ENCODE data around the gene PLD5. TPM values are rescaled to one million over a fixed set of nuclear protein-coding genes. Genes with fewer than 3 reads are reported as not detected.

PLD5 gene
- total and polyA plus RNA-seq, 2 donors (not counting 3 experiments of a cell fraction or from before 2014, with no cell fraction given) = not detected

GRCh38 chr1:242140836-242141235 lies 383.7 kb downstream of the PLD5 start:
- CTCF ChIA-PET = no interaction called here
- no peaks in the 10 kb centered on the region for H3K4me1 ChIP-seq (ENCODE audit: control insufficient read depth, extremely low read depth, insufficient read depth, low read length)
- TF ChIP-seq POLR2AphosphoS5 (IDR thresholded peaks at IDR 0.05; ENCODE audit: insufficient read depth, low read depth, low read length) (no peak), MAX (IDR thresholded peaks at IDR 0.05; ENCODE audit: insufficient read depth, insufficient read length) (no peak), GATA2 (IDR thresholded peaks at IDR 0.05; ENCODE audit: insufficient read depth, insufficient read length, low read depth, low read length) (no peak), POLR2A (IDR thresholded peaks at IDR 0.05; ENCODE audit: low read depth, low read length) (no peak)
- no peaks in the 10 kb centered on the region for H3K79me2 ChIP-seq (ENCODE audit: control insufficient read depth, insufficient read depth, low read length)
- no peaks in the 10 kb centered on the region for H3K27me3 ChIP-seq (ENCODE audit: control insufficient read depth in 2 of 2, insufficient read depth in 2 of 2, low read length in 2 of 2)
- FAIRE-seq (no peak), DNase-seq (ENCODE audit: low read depth, low spot score) (no peak)
- no peak overlapping the region for H2AFZ ChIP-seq (ENCODE audit: low read depth, low read length)
- no peak overlapping the region for H3K4me3 ChIP-seq (replicated peaks in 1 of 3; ENCODE audit: insufficient read depth in 1 of 3, low read depth in 1 of 3, low read length in 3 of 3)
- no peaks in the 10 kb centered on the region for H3K36me3 ChIP-seq (ENCODE audit: control insufficient read depth in 2 of 2, extremely low read depth in 1 of 2, insufficient read depth in 2 of 2, low read length in 2 of 2)
- H3K4me2 ChIP-seq (ENCODE audit: insufficient read depth, low read length) = no peak overlapping the region
- no peaks in the 10 kb centered on the region for H4K20me1 ChIP-seq (replicated peaks; ENCODE audit: control insufficient read depth, extremely low read depth, insufficient read depth, low read length)
- POLR2A ChIA-PET = no interaction called here
- intact Hi-C loops (cut with micrococcal nuclease) = no loop called here
- H3K9me1 ChIP-seq (replicated peaks; ENCODE audit: control insufficient read depth, extremely low read depth, insufficient read depth, low read length) = no peaks in the 10 kb centered on the region
- no TSS peak for BruUV-seq (replicated peaks)
- no peak overlapping the region for H3K9ac ChIP-seq (replicated peaks; ENCODE audit: extremely low read depth, insufficient read depth, low read length)
- H3K9me3 ChIP-seq (replicated peaks; ENCODE audit: control insufficient read depth, insufficient read depth, low read length) = no peaks in the 10 kb centered on the region
- no peak overlapping the region for H3K27ac ChIP-seq (ENCODE audit: insufficient read depth, low read depth, low read length)
- dilution Hi-C loops (cut with MboI; ENCODE audit: extremely low pct_ligation_motif_present, low sequenced_read_pairs) = no loop called here

GRCh38 chr1:242139986-242140385 lies 384.5 kb downstream of the PLD5 start:
- TF ChIP-seq JUN (IDR thresholded peaks at IDR 0.05; ENCODE audit: borderline replicate concordance, insufficient read depth, insufficient read length, low read depth) = no peak
- no peak for TF ChIP-seq FOS (IDR thresholded peaks at IDR 0.05; ENCODE audit: borderline replicate concordance, insufficient read depth, low read length)
- TF ChIP-seq POLR2A (IDR thresholded peaks at IDR 0.05; ENCODE audit: low read depth, low read length) = no peak
- no peak for TF ChIP-seq MYC (IDR thresholded peaks at IDR 0.05; ENCODE audit: low read depth, low read length)
- no peak for TF ChIP-seq MAX (IDR thresholded peaks at IDR 0.05; ENCODE audit: insufficient read depth, insufficient read length)
- H3K79me2 ChIP-seq (ENCODE audit: control insufficient read depth, insufficient read depth, low read length) = no peaks in the 10 kb centered on the region
- POLR2A ChIA-PET = no interaction called here

More at GRCh38 chr1:242139986-242140385, 384.5 kb downstream of the PLD5 start:
- Histone ChIP-seq H3K27ac (ENCODE audit: insufficient read depth, low read depth, low read length) (no peak overlapping the region), H4K20me1 (replicated peaks; ENCODE audit: control insufficient read depth, extremely low read depth, insufficient read depth, low read length) (no peaks in the 10 kb centered on the region), H2AFZ (ENCODE audit: low read depth, low read length) (no peak overlapping the region), H3K4me1 (ENCODE audit: control insufficient read depth, extremely low read depth, insufficient read depth, low read length) (no peaks in the 10 kb centered on the region), H3K4me2 (ENCODE audit: insufficient read depth, low read length) (no peak overlapping the region), H3K27me3 (ENCODE audit: control insufficient read depth in 2 of 2, insufficient read depth in 2 of 2, low read length in 2 of 2) (no peaks in the 10 kb centered on the region), H3K9me3 (replicated peaks; ENCODE audit: control insufficient read depth, insufficient read depth, low read length) (no peaks in the 10 kb centered on the region), H3K4me3 (replicated peaks in 1 of 3; ENCODE audit: insufficient read depth in 1 of 3, low read depth in 1 of 3, low read length in 3 of 3) (no peak overlapping the region), H3K36me3 (ENCODE audit: control insufficient read depth in 2 of 2, extremely low read depth in 1 of 2, insufficient read depth in 2 of 2, low read length in 2 of 2) (no peaks in the 10 kb centered on the region), H3K9ac (replicated peaks; ENCODE audit: extremely low read depth, insufficient read depth, low read length) (no peak overlapping the region), H3K9me1 (replicated peaks; ENCODE audit: control insufficient read depth, extremely low read depth, insufficient read depth, low read length) (no peaks in the 10 kb centered on the region)
- no TSS peak for BruUV-seq (replicated peaks)
- CTCF ChIA-PET = no interaction called here
- FAIRE-seq (no peak), DNase-seq (ENCODE audit: low read depth, low spot score) (no peak)
- dilution Hi-C loops (cut with MboI; ENCODE audit: extremely low pct_ligation_motif_present, low sequenced_read_pairs) (no loop called here), intact Hi-C loops (cut with micrococcal nuclease) (no loop called here)

Data from endothelial cell of umbilical vein (primary cell).